Measurements from ENCODE around the gene DDX51.

DDX51 gene

GRCh38 chr12:132144115-132144809 is at the start of gene DDX51, which contains the start of gene NOC4L:
Gene DDX51, minus strand, starts transcription at chr12:132144319. Its CDS starts 23 bp downstream, at chr12:132144296.
Gene NOC4L, plus strand, starts transcription at chr12:132144457. Its CDS starts 32 bp downstream, at chr12:132144489.
- DNase-seq (ENCODE audit: extremely low read depth in 1 of 2, low read depth in 1 of 2): peak; percentile 86 to 96

- no peak for DNase-seq (ENCODE audit: extremely low read depth in 1 of 2, low read depth in 1 of 2)
Observed at GRCh38 chr12:132191715-132192553, 47.8 kb upstream of the DDX51 start.

- no peak for DNase-seq (ENCODE audit: extremely low read depth in 1 of 2, low read depth in 1 of 2)
Observed at GRCh38 chr12:132190834-132191500, 46.8 kb upstream of the DDX51 start.

GRCh38 chr12:132190012-132190755 is 46.1 kb upstream of the DDX51 start:
- no peak for DNase-seq (ENCODE audit: extremely low read depth in 1 of 2, low read depth in 1 of 2)

- peak; percentile 86 to 89 for DNase-seq (ENCODE audit: extremely low read depth in 1 of 2, low read depth in 1 of 2)
Observed at GRCh38 chr12:132189378-132190011, 45.4 kb upstream of the DDX51 start.

- no peak for DNase-seq (ENCODE audit: extremely low read depth in 1 of 2, low read depth in 1 of 2)
Observed at GRCh38 chr12:132188916-132189325, 44.8 kb upstream of the DDX51 start.

GRCh38 chr12:132188451-132188901 is 44.4 kb upstream of the DDX51 start:
- no peak for DNase-seq (ENCODE audit: extremely low read depth in 1 of 2, low read depth in 1 of 2)

GRCh38 chr12:132187646-132188450 is 43.7 kb upstream of the DDX51 start:
- no peak for DNase-seq (ENCODE audit: extremely low read depth in 1 of 2, low read depth in 1 of 2)

- DNase-seq (ENCODE audit: extremely low read depth in 1 of 2, low read depth in 1 of 2): no peak
Observed at GRCh38 chr12:132186857-132187620, 42.9 kb upstream of the DDX51 start.

GRCh38 chr12:132186208-132186856 is 42.2 kb upstream of the DDX51 start:
- no peak for DNase-seq (ENCODE audit: extremely low read depth in 1 of 2, low read depth in 1 of 2)

- DNase-seq (ENCODE audit: extremely low read depth in 1 of 2, low read depth in 1 of 2): no peak
Observed at GRCh38 chr12:132185705-132186104, 41.6 kb upstream of the DDX51 start.

- no peak for DNase-seq (ENCODE audit: extremely low read depth in 1 of 2, low read depth in 1 of 2)
Observed at GRCh38 chr12:132182711-132183365, 38.7 kb upstream of the DDX51 start.

- DNase-seq (ENCODE audit: extremely low read depth in 1 of 2, low read depth in 1 of 2): no peak
Observed at GRCh38 chr12:132182206-132182710, 38.1 kb upstream of the DDX51 start.

- DNase-seq (ENCODE audit: extremely low read depth in 1 of 2, low read depth in 1 of 2): no peak
Observed at GRCh38 chr12:132181570-132182200, 37.6 kb upstream of the DDX51 start.

- DNase-seq (ENCODE audit: extremely low read depth in 1 of 2, low read depth in 1 of 2): no peak
Observed at GRCh38 chr12:132180648-132181546, 36.8 kb upstream of the DDX51 start.
